IPS-11a (cell line): ENCODE results near the gene AKT1.

Experiments used
- H3K4me3 ChIP-seq: one replicate; pipeline ENCODE4 v1.5.1; 2013; ENCODE audit warnings: low read depth, low read length, control low read depth

AKT1 gene

GRCh38 chr14:104800015-104800770, 4.6 kb upstream of the AKT1 start:
- H3K4me3 ChIP-seq = peak overlapping the region; percentile 83

GRCh38 chr14:104799244-104800014, 3.9 kb upstream of the AKT1 start:
- H3K4me3 ChIP-seq = peak overlapping the region; percentile 83

GRCh38 chr14:104798300-104799243, 3.0 kb upstream of the AKT1 start:
- H3K4me3 ChIP-seq = no peak overlapping the region

GRCh38 chr14:104797115-104798044, 1.8 kb upstream of the AKT1 start:
- no peak overlapping the region for H3K4me3 ChIP-seq

- no peak overlapping the region for H3K4me3 ChIP-seq
These were observed 1.1 kb upstream of the AKT1 start for GRCh38 chr14:104796687-104797081.

GRCh38 chr14:104795781-104796686, 486 bp upstream of the AKT1 start:
- peak overlapping the region; percentile 41 for H3K4me3 ChIP-seq

- peak overlapping the region; percentile 67 for H3K4me3 ChIP-seq
These were observed 936 bp downstream of the AKT1 start for GRCh38 chr14:104794631-104794992.

GRCh38 chr14:104794099-104794498, 1.4 kb downstream of the AKT1 start:
- no peak overlapping the region for H3K4me3 ChIP-seq

- H3K4me3 ChIP-seq = no peak overlapping the region
These were observed 1.9 kb downstream of the AKT1 start for GRCh38 chr14:104793703-104793959.

- H3K4me3 ChIP-seq = no peak overlapping the region
These were observed 2.4 kb downstream of the AKT1 start for GRCh38 chr14:104792945-104793702.

- H3K4me3 ChIP-seq = no peak overlapping the region
These were observed 3.3 kb downstream of the AKT1 start for GRCh38 chr14:104792101-104792884.

GRCh38 chr14:104791425-104791824, 4.1 kb downstream of the AKT1 start:
- no peak overlapping the region for H3K4me3 ChIP-seq

GRCh38 chr14:104789752-104790743, 5.5 kb downstream of the AKT1 start:
- H3K4me3 ChIP-seq = no peak overlapping the region

- no peak overlapping the region for H3K4me3 ChIP-seq
These were observed 6.5 kb downstream of the AKT1 start for GRCh38 chr14:104788873-104789663.

GRCh38 chr14:104788161-104788818, 7.3 kb downstream of the AKT1 start:
- no peak overlapping the region for H3K4me3 ChIP-seq
